ENCODE results near the gene ATG7.
"Not testable (repeated sequence)": the region's sequence is repeated elsewhere in the genome, so short reads cannot be mapped to it uniquely, and the experiment has no call there.

ATG7 gene

GRCh38 chr3:11434563-11435096 lies 162.4 kb downstream of the ATG7 start:
- no peak for DNase-seq (ENCODE audit: low read depth)

GRCh38 chr3:11435440-11436165 lies 163.4 kb downstream of the ATG7 start:
- no peak for DNase-seq (ENCODE audit: low read depth)

- no peak for DNase-seq (ENCODE audit: low read depth)
Measured at GRCh38 chr3:11436775-11437174, 164.6 kb downstream of the ATG7 start.

GRCh38 chr3:11437506-11437905 lies 165.3 kb downstream of the ATG7 start:
- no peak for DNase-seq (ENCODE audit: low read depth)

GRCh38 chr3:11438646-11439045 lies 166.4 kb downstream of the ATG7 start:
- DNase-seq (ENCODE audit: low read depth): no peak

- not testable (repeated sequence) for DNase-seq (ENCODE audit: low read depth)
Measured at GRCh38 chr3:11441346-11441745, 169.1 kb downstream of the ATG7 start.

GRCh38 chr3:11444404-11444803 lies 172.2 kb downstream of the ATG7 start:
- no peak for DNase-seq (ENCODE audit: low read depth)

- not testable (repeated sequence) for DNase-seq (ENCODE audit: low read depth)
Measured at GRCh38 chr3:11445193-11445592, 173.0 kb downstream of the ATG7 start.

- no peak for DNase-seq (ENCODE audit: low read depth)
Measured at GRCh38 chr3:11445883-11446282, 173.7 kb downstream of the ATG7 start.

- DNase-seq (ENCODE audit: low read depth): no peak
Measured at GRCh38 chr3:11447584-11448200, 175.5 kb downstream of the ATG7 start.

- no peak for DNase-seq (ENCODE audit: low read depth)
Measured at GRCh38 chr3:11450015-11450414, 177.8 kb downstream of the ATG7 start.

GRCh38 chr3:11452312-11452711 lies 180.1 kb downstream of the ATG7 start:
- no peak for DNase-seq (ENCODE audit: low read depth)

- DNase-seq (ENCODE audit: low read depth): no peak
Measured at GRCh38 chr3:11452885-11453847, 181.0 kb downstream of the ATG7 start.

GRCh38 chr3:11455956-11456355 lies 183.8 kb downstream of the ATG7 start:
- no peak for DNase-seq (ENCODE audit: low read depth)

- no peak for DNase-seq (ENCODE audit: low read depth)
Measured at GRCh38 chr3:11457135-11457534, 184.9 kb downstream of the ATG7 start.

- no peak for DNase-seq (ENCODE audit: low read depth)
Measured at GRCh38 chr3:11459186-11459824, 187.1 kb downstream of the ATG7 start.

- no peak for DNase-seq (ENCODE audit: low read depth)
Measured at GRCh38 chr3:11461226-11461625, 189.0 kb downstream of the ATG7 start.

- not testable (repeated sequence) for DNase-seq (ENCODE audit: low read depth)
Measured at GRCh38 chr3:11462673-11463072, 190.5 kb downstream of the ATG7 start.

- no peak for DNase-seq (ENCODE audit: low read depth)
Measured at GRCh38 chr3:11463591-11463990, 191.4 kb downstream of the ATG7 start.

GRCh38 chr3:11464356-11464755 lies 192.2 kb downstream of the ATG7 start:
- DNase-seq (ENCODE audit: low read depth): no peak

GRCh38 chr3:11465744-11466616 lies 193.8 kb downstream of the ATG7 start:
- no peak for DNase-seq (ENCODE audit: low read depth)
